GM12891 (cell line): ENCODE data around the gene VN1R5.

ENCODE experiments used
- POLR2A ChIP-seq: IDR thresholded peaks from 2 replicates; pipeline ENCODE4 v1.6.1; 2011; ENCODE audit warnings: low read depth, low read length, control low read depth
- POLR2AphosphoS5 ChIP-seq: IDR thresholded peaks from 2 replicates; pipeline ENCODE4 v1.6.1; 2011; ENCODE audit warnings: low read depth, low read length, control low read depth
- POU2F2 ChIP-seq: IDR thresholded peaks from 2 replicates; pipeline ENCODE4 v1.6.1; 2011; ENCODE audit warnings: low read depth, mild to moderate bottlenecking, control low read depth, low read length, moderate library complexity
- TAF1 ChIP-seq: IDR thresholded peaks from 2 replicates; pipeline ENCODE4 v1.6.1; 2011; ENCODE audit warnings: low read depth, low read length, control low read depth

GRCh38 chr1:247281001-247281574, 25.2 kb downstream of the VN1R5 start:
- TF ChIP-seq POLR2AphosphoS5 (no peak), POLR2A (no peak), POU2F2 (no peak), TAF1 (no peak)
